ENCODE results near the gene MTERF1.

GRCh38 chr7:91913612-91914011, 33.1 kb upstream of the MTERF1 start:
- no peak for TF ChIP-seq CTCF (IDR thresholded peaks at IDR 0.05)
- TF ChIP-seq POLR2A (IDR thresholded peaks at IDR 0.05) = no peak
- TF ChIP-seq EP300 (IDR thresholded peaks at IDR 0.05) = no peak
- no peak for TF ChIP-seq POLR2AphosphoS5 (IDR thresholded peaks at IDR 0.05)

Data from gastroesophageal sphincter (tissue), 3 donors.